T-helper 22 cell (primary cell): ENCODE measurements around the gene TMEM209.
"Not testable (repeated sequence)": the region's sequence is repeated elsewhere in the genome, so short reads cannot be mapped to it uniquely, and the experiment has no call there.

ENCODE experiments used
- DNase-seq: peaks from one replicate; pipeline ENCODE4 v3.0.0-alpha.2; 2020; ENCODE audit warnings: low read depth

Gene TMEM209

DNA sequence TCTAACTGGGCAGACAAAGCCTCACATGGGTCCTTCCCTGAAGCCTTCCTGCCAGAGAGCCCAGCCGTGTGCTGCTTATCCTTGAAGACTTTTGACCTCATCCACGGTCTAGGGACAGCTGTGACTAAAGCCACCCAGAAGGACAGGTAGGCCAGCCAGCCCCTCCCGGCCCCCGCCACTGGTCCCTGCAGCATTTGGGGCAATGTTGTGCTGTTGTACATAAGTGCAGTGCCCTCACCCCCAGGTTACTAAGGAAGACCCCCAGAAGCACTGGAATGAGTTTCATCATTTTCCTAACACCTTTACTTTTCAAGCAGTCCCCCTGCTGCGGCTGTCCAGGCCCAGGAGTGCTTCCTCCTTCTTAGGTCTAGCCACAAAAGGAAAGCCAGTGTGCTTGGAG lies 43.0 kb downstream of the TMEM209 start:
- DNase-seq = no peak

DNA sequence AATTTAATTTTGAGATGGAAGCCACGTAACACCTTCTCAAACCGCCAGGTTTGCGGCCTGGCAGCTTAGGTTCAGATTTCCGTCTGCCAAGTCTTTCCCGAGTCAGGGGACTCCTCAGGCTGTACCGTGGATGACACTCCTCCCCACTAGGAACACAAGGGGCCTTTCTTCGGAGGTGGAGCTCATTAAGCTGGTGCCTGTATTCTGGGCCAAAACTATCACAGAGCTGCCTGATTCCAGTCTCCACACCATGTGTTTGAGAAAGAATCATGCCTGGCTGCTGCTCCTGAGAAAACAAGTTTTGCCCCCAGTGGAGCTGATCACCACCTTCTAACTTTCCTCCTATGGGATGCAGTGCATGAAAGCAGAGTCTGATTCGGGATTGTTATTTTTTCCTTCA lies 44.8 kb downstream of the TMEM209 start:
- DNase-seq = no peak

DNA sequence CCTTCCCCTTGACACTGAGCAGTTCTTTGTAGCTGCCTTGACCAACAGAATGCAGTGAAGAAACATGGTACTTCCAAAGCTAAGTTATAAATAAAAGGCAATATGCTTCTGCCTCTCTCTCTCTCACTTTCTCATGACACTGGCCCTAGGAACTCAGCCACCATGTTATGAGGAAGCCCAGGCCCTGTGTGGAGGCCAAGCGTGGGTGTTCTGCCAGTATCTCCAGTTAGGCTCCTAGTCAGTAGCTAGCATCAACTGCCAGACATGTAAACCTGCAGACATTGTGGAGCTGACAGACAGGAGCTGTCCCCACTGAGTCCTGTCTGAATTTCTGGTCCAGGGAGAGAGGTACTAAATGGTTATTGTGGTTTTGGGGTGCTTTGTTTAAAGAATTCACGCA lies 45.2 kb downstream of the TMEM209 start:
- no peak for DNase-seq

DNA sequence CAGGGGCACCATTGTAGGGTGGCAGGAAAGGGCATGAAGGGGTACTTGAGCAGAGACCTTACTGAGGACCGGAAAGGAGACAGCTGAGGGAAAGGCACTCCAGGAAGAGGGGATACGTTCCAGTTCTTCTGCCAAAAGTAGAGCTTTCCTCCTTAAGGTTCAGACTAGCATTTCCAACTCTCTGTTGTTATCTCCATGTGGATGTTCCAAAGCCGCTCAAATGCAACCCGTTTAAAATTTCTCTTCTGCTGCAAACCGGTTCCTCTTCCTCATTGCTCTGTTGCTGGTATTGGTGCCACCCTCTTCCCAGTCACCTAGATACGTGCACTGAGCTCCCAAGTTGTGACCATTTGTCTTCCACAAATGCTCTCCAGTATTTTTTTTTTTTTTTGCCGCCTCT lies 47.5 kb downstream of the TMEM209 start:
- no peak for DNase-seq

DNA sequence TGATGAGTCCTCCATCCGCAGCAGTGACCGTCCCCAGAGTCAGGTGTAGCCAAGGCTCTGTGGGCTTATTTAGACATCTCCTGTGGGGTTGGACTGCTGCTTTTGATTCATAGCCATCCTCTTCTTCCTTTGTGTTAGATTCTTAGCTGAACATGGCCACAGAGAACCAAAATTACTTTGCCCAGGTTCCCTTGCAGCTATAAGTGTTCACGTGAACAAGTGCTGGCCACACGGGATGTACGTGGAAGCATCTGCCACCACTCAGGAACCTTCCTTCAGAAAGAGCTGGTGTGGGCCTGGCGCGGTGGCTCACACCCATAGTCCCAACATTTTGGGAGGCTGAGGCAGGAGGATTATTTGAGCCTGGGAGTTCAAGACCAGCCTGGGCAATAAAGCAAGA lies 49.1 kb downstream of the TMEM209 start:
- no peak for DNase-seq

DNA sequence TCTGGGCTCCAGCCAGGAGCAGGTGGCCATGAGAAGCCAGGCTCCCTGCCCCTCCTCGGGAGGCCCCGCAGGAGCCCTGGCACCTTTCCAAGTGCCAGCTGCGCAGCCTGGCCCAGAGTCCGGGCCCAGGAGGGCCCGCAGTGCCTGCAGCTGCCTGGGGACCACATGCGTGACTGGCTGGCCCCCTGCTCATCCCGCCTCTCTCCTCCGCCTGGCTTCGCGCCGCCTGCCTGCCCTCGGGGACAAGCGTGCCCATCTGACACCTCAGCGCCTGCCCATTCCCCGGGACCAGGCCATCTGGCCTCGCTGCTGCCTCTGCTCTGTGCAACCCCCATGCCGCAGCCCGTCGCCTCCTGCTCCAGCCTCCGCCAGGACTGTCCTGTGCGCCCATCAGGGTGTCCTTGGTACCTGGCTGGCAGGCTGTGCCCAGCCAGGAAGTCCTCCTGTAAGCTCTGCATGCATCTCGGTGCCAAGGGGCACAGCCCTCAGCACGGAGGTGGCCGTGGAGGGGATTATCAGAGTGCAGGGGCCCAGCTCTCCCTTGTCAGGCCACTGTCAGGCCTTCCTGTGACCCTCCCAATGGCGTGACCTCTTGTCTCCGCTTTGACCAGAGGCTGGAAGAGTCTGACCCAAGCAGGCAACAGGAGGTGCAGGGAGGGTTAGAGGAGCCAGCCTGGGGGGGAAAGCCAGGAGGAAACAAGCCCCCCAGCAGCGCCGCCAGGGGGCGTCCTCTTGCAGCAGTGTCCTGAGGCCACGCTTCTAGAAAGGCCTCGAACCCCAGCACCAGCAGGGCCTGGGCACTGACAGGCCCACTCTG lies 50.5 kb downstream of the TMEM209 start:
- no peak for DNase-seq

DNA sequence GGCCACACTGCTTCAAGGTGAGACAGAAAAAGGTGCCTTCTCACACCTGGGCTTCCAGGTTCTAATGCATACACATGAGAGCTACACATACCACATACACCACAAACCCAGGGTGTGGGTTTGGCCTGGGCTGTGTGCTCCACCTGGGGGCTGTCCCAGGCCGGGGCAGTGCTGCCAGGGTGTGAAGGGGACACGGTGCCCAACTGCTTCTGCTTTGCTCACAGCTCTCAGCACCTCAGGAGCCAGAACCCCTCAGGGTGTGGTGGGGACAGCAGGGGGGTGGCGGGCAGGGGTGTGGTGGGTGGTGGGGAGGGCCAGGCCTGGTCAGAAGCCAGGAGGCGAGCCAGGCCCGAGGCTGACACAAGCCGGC lies 51.1 kb downstream of the TMEM209 start:
- no peak for DNase-seq

DNA sequence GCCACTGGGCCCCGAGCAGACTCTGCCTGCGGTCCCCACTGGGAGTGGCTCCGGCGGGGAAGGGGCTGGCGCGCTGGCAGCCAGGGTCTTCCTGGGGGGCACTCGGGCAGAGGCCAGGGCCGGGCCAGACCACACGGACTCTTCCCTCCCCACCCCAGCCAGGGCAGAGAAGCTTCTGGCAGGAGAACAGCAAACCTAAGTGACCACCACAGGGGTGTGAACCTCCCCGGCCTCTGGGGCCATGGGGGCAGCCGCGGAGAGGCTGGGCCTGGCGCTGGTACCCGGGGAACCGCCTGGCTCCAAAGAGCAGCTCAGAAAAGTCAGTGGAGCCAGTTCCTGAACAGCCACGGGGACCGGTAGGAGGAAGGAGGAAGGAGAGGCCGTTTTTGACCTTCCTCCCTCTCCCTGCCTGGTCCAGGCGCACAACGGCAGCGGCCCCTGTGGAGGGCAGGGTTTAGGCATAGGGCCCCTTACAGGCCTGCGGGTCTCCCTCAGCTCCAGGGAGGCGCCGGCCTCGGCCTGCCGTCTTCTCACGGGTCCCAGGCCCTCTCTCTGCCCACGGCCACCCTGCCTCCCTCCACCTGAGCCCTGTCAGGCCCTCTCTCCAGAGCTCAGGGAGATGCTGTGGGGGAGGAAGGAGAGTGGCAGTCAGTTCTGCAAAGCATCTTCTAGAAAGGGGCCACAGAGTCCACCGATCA lies 51.8 kb downstream of the TMEM209 start:
- no peak for DNase-seq

DNA sequence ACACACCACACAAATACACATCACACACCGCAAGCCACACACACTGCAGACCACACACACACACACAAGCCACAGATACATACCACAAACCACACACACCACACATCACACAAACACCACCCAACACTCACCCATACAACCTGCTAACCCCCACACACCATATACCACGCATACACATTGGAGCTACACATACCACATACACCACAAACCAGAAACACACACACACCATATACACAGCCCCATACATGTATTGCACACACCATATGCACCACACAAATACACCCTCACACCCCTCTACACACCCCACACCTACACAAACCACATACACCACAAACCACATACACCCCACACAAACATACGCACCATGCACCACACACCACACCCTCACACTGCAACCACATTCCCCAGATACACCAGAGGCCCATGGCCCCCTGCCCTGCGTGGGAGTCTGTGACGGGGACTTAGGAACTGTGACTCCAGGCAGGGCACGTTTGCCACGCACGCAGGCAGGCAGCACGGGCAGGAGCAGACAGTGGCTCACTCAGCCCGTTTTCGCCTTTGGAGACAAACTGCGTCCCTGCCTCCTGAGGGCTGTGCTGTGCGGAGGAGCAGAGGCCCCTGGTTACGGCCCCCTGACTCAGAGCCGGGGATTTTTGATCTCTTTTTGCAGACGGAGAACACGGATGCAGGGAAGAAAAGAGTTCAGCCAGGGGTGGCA lies 52.6 kb downstream of the TMEM209 start:
- no peak for DNase-seq

DNA sequence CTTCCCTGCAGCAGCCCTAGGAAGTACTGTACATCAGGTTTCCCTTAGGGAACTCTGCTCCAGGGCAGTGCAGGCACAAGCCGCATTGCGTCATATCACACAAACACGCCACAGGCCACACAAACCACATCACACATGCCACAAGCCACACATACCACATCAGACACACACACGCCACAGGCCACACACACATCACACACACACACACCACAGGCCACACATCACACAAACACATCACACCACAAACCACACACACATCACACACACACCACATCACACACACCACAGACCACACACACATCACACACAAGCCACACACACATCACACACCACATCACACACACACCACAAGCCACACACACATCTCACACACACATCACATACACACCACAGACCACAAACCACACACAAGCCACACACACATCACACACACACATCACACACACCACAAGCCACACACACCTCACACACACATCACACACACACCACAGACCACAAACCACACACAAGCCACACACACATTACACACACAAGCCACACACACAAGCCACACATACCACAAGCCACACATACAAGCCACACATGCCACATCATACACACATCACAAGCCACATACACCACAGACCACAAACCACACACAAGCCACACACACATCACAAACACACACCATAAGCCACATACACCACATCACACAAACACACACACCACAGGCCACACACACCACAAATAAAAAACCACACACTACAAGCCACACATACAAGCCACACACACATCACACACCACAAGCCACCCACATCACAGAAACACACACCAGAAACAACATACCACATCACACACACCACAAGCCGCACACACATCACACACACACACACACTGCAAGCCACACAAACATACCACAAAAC lies 53.4 kb downstream of the TMEM209 start:
- no peak for DNase-seq

DNA sequence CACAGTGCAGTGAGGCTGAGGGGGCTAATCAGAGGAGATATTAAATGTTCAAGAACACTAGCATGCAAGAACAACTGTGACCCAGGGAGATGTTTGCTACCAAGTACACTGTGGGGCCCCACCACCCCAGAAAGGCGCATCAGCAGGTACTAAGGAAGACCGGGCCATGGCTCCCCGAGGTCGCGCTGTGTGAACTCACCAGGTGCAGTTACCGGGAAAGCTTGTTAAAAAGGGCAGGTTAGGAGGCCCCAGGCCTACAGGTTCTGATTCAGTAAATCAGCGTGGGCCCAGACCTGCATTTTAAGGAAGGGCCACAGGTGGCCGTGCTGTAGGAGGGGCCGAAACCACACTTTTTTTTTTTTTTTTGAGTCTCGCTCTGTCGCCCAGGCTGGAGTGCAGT lies 54.6 kb downstream of the TMEM209 start:
- DNase-seq = no peak

DNA sequence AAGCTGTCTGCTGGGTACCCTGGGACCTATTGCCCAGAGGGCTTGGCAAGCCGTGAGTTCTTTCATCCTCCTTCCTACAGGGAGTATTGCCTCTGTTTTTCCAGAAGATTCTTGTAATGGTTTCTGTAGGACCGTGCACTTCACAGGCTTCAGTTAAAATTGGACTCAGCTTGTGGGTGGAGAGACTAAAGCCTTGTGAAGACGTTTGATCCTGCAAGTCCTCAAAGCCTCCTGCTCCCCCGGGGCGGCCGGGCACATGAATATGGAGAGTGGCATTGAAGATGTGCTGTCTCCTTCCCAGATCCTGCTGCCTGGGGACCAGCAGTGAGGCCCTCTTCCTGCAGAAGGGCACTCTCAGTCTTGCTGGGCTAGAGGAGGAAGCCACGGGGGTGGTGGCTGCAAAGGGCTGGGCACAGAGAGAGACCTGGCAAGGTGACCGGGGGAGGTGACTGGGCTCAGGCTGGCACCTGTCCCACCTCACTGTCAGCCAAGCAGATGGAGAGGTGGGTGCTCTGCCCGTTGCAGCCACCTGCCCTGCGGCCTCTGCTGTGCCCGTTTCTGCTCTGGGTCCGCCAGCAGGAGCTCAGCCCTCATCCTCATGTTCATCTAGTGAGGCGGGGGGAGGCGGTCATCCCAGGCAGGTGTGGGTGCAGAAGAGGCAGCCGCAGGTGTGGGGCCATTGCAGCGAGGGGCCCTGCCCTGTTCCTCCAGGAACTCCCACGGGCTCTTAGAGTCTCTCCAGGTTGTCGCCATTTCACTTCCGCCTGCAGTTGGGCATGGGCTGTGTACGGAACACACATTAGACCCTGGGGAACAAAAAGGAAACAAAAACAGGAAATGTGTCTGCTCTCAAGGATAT lies 55.7 kb downstream of the TMEM209 start:
- DNase-seq = no peak

DNA sequence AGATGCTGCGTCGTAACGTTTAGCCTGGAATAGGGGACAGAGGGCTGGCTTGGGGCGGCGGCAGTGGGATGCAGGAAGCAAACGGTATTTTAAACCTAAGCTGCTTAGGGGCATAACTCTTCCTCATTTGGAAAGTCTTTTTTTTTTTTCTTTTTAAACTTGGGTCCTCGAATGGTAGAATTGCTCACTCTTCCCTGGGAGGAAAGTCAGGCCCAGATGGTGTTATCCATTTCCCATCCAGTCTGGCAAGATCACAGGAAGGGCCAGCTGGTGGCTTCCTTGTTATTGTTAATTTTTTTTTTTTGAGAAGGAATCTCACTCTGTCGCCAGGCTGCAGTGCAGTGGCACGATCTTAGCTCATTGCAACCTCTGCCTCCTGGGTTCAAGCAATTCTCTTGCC lies 56.6 kb downstream of the TMEM209 start:
- DNase-seq = no peak

DNA sequence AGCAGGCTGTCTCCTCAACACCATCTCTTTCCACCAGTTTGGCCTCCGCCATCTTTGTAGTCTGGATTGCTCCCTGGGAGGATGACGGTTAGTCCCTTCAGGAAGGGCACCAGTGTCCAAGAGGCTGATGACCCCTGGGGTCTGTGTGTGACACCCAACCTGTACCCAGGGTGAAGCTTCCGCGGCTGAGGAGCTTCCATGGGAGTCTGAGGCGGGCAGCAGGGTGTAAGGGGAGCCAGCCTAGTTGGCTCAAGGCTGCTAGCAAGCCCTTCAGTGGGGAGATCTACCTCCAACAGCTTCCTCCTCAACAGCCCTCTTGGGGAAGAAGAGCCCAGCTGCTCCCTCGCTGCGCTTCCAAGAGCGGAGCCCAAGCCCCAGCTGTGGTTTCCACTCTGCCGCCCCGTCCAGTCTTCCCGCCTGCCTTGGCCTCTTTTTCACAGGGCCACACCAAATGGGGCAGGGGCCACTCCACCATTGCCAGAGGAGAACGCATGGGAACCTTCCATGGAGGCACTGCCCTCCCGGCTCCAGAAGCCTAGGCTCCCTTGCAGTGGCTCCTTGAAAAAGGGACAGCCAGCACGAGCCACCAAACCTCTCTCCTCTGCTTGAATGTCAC lies 57.4 kb downstream of the TMEM209 start:
- DNase-seq = no peak

DNA sequence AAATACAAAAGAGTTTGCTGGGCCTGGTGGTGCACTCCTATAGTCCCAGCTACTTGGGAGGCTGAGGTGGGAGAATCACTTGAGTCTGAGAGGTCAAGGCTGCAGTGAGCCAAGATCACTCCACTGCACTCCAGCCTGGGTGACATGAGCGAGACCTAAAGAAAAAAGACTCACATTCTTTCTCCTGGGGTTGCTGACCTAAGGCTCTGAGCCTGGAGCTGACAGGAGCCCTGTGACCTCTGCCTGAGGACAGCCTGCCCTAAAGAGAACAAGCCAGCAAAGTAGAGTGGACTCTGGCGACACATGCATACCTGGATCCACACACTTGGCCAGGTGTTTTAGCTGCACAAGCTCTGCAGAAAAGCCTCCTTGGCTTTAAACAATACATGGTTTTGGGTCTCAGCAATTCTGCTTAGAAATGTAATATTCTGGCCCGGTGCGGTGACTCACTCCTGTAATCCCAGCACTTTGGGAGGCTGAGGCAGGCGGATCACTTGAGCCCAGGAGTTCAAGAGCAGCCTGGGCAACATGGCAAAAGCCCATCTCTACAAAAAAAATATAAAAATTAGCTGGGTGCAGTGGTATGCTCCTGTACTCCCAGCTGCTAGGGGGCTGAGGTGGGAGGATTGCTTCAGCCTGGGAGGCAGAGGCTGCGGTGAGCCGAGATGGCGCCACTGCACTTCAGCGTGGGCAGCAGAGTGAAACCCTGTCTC lies 58.4 kb downstream of the TMEM209 start:
- DNase-seq = no peak

DNA sequence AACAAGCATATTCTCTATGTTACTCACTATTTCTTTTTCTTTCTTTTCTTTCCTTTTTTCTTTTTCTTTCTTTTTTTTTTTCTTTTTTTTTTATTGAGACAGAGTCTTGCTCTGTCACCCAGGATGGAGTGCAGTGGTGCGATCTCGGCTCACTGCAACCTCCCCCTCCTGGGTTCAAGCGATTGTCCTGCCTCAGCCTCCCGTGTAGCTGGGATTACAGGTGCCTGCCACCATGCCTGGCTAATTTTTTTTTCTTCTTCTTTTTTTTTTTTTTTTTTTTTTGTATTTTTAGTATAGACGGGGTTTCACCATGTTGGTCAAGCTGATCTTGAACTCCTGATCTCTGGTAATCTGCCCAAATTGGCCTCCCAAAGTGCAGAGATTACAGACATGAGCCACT lies 59.1 kb downstream of the TMEM209 start:
- DNase-seq = not testable (repeated sequence)

DNA sequence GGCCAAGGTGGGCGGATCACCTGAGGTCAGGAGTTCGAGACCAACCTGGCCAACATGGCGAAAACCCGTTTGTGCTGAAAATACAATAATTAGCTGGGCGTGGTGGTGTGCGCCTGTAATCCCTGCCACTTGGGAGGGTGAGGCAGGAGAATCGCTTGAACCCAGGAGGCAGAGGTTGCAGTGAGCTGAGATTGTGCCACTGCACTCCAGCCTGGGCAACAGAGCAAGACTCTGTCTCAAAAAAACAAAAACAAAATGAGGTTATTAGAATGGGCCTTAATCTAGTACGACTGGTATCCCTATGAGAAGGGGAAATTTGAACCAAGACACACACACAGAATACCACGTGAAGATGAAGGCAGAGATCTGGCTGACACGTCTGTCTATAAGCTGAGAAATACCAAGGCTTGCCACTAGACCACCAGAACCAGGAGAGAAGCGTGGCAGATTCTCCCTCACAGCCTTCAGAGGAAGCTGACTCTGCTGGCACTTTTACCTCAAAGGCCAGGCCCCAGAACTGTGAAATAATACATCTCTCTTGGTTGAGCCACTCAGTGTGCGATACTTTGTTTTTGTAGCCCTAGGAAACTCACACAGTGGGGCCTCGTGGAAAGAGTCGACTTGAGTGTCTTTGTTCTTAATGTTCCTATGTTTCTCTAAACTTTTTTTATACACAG lies 59.6 kb downstream of the TMEM209 start:
- no peak for DNase-seq

DNA sequence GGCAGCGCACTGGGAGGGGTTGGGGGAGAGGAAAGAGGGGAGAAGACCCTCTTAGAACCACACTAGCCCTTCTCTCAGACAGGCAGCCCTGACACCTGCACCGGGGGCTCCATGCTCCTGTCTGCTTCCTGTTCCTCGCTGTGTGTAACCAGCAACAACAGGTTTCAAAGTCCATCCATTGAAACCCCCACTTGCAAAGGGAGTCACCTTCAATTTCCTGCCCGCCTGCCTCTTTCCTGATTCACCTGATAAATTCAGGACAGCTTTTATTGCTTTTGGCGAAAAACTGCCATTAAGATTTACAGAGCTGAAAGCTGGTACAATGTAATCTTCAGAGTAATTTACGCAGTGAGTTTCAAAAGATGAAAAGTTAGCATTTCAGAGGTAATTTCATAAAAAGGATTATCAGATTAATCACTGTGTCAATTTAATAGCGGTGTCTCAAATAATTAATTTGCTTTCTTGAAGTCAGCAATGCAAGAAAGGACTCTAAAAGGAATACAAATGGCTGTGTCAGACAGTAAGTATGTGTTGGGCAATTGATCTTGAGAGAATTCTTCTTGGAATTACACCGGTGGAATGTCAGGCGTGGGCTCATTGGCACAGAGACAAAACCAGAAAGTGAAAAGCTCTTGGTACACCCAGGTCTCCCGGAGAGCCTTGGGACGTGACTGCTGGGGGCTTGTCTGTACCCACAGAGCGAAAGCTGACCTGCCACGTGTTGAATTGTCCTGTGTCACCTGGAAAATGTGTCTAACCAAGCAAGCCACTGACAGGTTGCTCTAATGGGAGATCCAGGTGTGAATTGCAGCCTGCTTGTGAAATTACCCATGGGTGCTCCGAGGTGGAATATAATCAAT lies 60.7 kb downstream of the TMEM209 start:
- DNase-seq = no peak

DNA sequence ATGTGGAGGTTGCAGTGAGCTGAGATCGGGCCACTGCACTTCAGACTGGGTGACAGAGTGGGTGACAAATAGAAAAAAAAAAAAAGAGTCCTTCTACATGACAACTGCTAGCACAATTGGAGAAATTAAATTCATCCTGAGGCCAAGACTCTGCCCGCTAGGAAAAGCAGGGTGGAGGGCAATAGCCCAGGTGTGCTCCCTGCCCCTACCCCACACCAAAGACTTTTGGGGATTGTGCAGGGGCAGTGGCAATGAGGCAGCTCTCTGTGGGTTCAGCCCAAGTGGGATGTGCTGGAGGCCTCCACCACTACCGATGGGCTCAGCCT lies 61.3 kb downstream of the TMEM209 start:
- no peak for DNase-seq
